Osteocyte (in vitro differentiated cells): ENCODE results near the gene SLC25A51. TPM values are rescaled to one million over a fixed set of nuclear protein-coding genes. Genes with fewer than 3 reads are reported as not detected.
A peak's percentile ranks its signal among the peaks of the same experiment; 100 is the strongest.

Experiments
- DNase-seq: peaks from one replicate; pipeline ENCODE4 v3.0.0; 2021; ENCODE audit warnings: mixed read lengths; ENCODE audit not compliant: unreplicated experiment; ENCODE audit errors: extremely low spot score
- H3K27ac Mint-ChIP-seq: one replicate; pipeline ENCODE4 v1.8.0; 2021; ENCODE audit warnings: mild to moderate bottlenecking, mixed read lengths; ENCODE audit not compliant: unreplicated experiment
- H3K27me3 Mint-ChIP-seq: one replicate; pipeline ENCODE4 v1.8.0; 2021; ENCODE audit warnings: mixed read lengths; ENCODE audit not compliant: unreplicated experiment
- H3K36me3 Mint-ChIP-seq: one replicate; pipeline ENCODE4 v1.8.0; 2021; ENCODE audit warnings: mixed read lengths; ENCODE audit not compliant: unreplicated experiment
- H3K4me1 Mint-ChIP-seq: one replicate; pipeline ENCODE4 v1.8.0; 2021; ENCODE audit warnings: mixed read lengths; ENCODE audit not compliant: unreplicated experiment
- H3K4me3 Mint-ChIP-seq: one replicate; pipeline ENCODE4 v1.8.0; 2021; ENCODE audit warnings: mild to moderate bottlenecking, moderate library complexity, mixed read lengths; ENCODE audit not compliant: unreplicated experiment
- H3K9me3 Mint-ChIP-seq: one replicate; pipeline ENCODE4 v1.8.0; 2021; ENCODE audit warnings: mixed read lengths; ENCODE audit not compliant: unreplicated experiment
- total RNA-seq: library from RNA; stranded (reverse); gene quantifications from 2 replicates; pipeline ENCODE4 v1.2.1, GENCODE V29; 2021
- TF ChIP-seq, protein P1 (sequence below): fragments of 200-600 bp; sonication (generic); IDR thresholded peaks from 2 replicates; pipeline ENCODE4 v1.5.0; 2021; ENCODE audit warnings: antibody characterized with exemption, mild to moderate bottlenecking, moderate library complexity

The SLC25A51 gene
- total RNA-seq, 1 donor from 2014 or later: 37.5 TPM

- TF ChIP-seq, protein P1, sequence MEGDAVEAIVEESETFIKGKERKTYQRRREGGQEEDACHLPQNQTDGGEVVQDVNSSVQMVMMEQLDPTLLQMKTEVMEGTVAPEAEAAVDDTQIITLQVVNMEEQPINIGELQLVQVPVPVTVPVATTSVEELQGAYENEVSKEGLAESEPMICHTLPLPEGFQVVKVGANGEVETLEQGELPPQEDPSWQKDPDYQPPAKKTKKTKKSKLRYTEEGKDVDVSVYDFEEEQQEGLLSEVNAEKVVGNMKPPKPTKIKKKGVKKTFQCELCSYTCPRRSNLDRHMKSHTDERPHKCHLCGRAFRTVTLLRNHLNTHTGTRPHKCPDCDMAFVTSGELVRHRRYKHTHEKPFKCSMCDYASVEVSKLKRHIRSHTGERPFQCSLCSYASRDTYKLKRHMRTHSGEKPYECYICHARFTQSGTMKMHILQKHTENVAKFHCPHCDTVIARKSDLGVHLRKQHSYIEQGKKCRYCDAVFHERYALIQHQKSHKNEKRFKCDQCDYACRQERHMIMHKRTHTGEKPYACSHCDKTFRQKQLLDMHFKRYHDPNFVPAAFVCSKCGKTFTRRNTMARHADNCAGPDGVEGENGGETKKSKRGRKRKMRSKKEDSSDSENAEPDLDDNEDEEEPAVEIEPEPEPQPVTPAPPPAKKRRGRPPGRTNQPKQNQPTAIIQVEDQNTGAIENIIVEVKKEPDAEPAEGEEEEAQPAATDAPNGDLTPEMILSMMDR: no peak
- no peak overlapping the region for H3K4me3 Mint-ChIP-seq
- no peak for DNase-seq
- H3K4me1 Mint-ChIP-seq: peaks cover 61% of the 10 kb centered on the region
- peak overlapping the region; percentile 91 for H3K27ac Mint-ChIP-seq
- H3K9me3 Mint-ChIP-seq: no peaks in the 10 kb centered on the region
- H3K27me3 Mint-ChIP-seq: no peaks in the 10 kb centered on the region
- H3K36me3 Mint-ChIP-seq: peaks cover 7% of the 10 kb centered on the region
Measured at GRCh38 chr9:37942621-37943344, 38.9 kb upstream of the SLC25A51 start.

GRCh38 chr9:37941253-37941652 lies 37.3 kb upstream of the SLC25A51 start:
- H3K4me1 Mint-ChIP-seq: peaks cover 67% of the 10 kb centered on the region
- DNase-seq: no peak

GRCh38 chr9:37939575-37940095 lies 35.7 kb upstream of the SLC25A51 start:
- no peaks in the 10 kb centered on the region for H3K27me3 Mint-ChIP-seq
- no peak overlapping the region for H3K4me3 Mint-ChIP-seq
- DNase-seq: no peak
- TF ChIP-seq, protein P1: no peak
- H3K36me3 Mint-ChIP-seq: peaks cover 2% of the 10 kb centered on the region
- H3K9me3 Mint-ChIP-seq: no peaks in the 10 kb centered on the region
- peaks cover 51% of the 10 kb centered on the region for H3K4me1 Mint-ChIP-seq
- H3K27ac Mint-ChIP-seq: no peak overlapping the region

More at GRCh38 chr9:37941253-37941652, 37.3 kb upstream of the SLC25A51 start:
- TF ChIP-seq, protein P1: no peak
- H3K27ac Mint-ChIP-seq: no peak overlapping the region
- no peaks in the 10 kb centered on the region for H3K9me3 Mint-ChIP-seq
- no peaks in the 10 kb centered on the region for H3K27me3 Mint-ChIP-seq
- no peak overlapping the region for H3K4me3 Mint-ChIP-seq
- H3K36me3 Mint-ChIP-seq: peaks cover 2% of the 10 kb centered on the region

- Mint-ChIP-seq H3K27me3 (no peaks in the 10 kb centered on the region), H3K4me3 (no peak overlapping the region), H3K4me1 (peaks cover 44% of the 10 kb centered on the region), H3K36me3 (peaks cover 2% of the 10 kb centered on the region), H3K9me3 (no peaks in the 10 kb centered on the region), H3K27ac (peak overlapping the region; percentile 73)
- DNase-seq: no peak
- TF ChIP-seq, protein P1: no peak
Measured at GRCh38 chr9:37938121-37938891, 34.4 kb upstream of the SLC25A51 start.

GRCh38 chr9:37937366-37937765 lies 33.4 kb upstream of the SLC25A51 start:
- H3K27ac Mint-ChIP-seq: peak overlapping the region; percentile 73
- H3K27me3 Mint-ChIP-seq: no peaks in the 10 kb centered on the region
- H3K4me1 Mint-ChIP-seq: peaks cover 37% of the 10 kb centered on the region

More at GRCh38 chr9:37937366-37937765, 33.4 kb upstream of the SLC25A51 start:
- TF ChIP-seq, protein P1: no peak
- peaks cover 2% of the 10 kb centered on the region for H3K36me3 Mint-ChIP-seq
- no peak overlapping the region for H3K4me3 Mint-ChIP-seq
- DNase-seq: no peak
- no peaks in the 10 kb centered on the region for H3K9me3 Mint-ChIP-seq
